GM23248 (cell line): Measurements from ENCODE around the gene FLOT2.

Source experiments
- EZH2 ChIP-seq: fragments of 200-600 bp; sonication (generic); IDR thresholded peaks from 2 replicates; pipeline ENCODE4 v1.6.1; 2018; ENCODE audit warnings: antibody characterized with exemption, mild to moderate bottlenecking; ENCODE audit not compliant: insufficient read depth, poor library complexity, severe bottlenecking
- EZH2phosphoT487 ChIP-seq: fragments of 200-600 bp; sonication (generic); IDR thresholded peaks from 2 replicates; pipeline ENCODE4 v1.6.1; 2018; ENCODE audit warnings: antibody characterized with exemption, moderate library complexity, mild to moderate bottlenecking, low read depth; ENCODE audit not compliant: insufficient read depth

GRCh38 chr17:28889996-28890395 lies 7.5 kb downstream of the FLOT2 start:
- no peak for TF ChIP-seq EZH2phosphoT487
- no peak for TF ChIP-seq EZH2
